ENCODE results near the gene CTNNA3.

Gene CTNNA3

GRCh38 chr10:66381045-66381444 is 1315.0 kb downstream of the CTNNA3 start:
- no peak for TF ChIP-seq CTCF (IDR thresholded peaks at IDR 0.05)

GRCh38 chr10:66378117-66378876 is 1317.7 kb downstream of the CTNNA3 start:
- no peak for TF ChIP-seq CTCF (IDR thresholded peaks at IDR 0.05)

- TF ChIP-seq CTCF (IDR thresholded peaks at IDR 0.05), result no peak
These were observed 1327.8 kb downstream of the CTNNA3 start for GRCh38 chr10:66368146-66368545.

- TF ChIP-seq CTCF (IDR thresholded peaks at IDR 0.05), result no peak
These were observed 1329.8 kb downstream of the CTNNA3 start for GRCh38 chr10:66366163-66366562.

GRCh38 chr10:66365686-66366085 is 1330.3 kb downstream of the CTNNA3 start:
- no peak for TF ChIP-seq CTCF (IDR thresholded peaks at IDR 0.05)

DNA sequence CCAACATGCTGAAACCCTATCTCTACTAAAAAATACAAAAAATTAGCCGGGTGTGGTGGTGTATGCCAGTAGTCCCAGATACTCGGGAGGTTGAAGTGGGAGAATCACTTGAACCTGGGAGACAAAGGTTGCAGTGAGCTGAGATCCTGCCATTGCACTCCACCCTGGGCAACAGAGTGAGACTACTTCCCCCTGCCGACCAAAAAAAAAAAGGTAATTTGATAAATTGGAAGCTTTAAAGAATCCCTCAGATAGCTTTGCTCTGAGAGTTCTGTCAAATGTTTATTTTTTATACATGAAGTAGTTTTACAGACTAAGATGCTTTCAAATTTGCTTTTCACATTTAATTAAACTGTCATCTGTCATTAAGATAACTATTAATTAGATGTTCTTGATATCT is 1333.5 kb downstream of the CTNNA3 start:
- TF ChIP-seq CTCF (IDR thresholded peaks at IDR 0.05), result no peak

- no peak for TF ChIP-seq CTCF (IDR thresholded peaks at IDR 0.05)
These were observed 1342.6 kb downstream of the CTNNA3 start for GRCh38 chr10:66353422-66353821.

Data from LNCAP (cell line).